Mesenteric fat pad (tissue), 1 donor: Measurements from ENCODE around the gene AKAP13. TPM values are rescaled to one million over a fixed set of nuclear protein-coding genes. Genes with fewer than 3 reads are reported as not detected.
"Not testable (repeated sequence)": the region's sequence is repeated elsewhere in the genome, so short reads cannot be mapped to it uniquely, and the experiment has no call there.

ENCODE experiments used
- DNase-seq: peaks from one replicate; pipeline ENCODE4 v3.0.0-alpha.2; 2020; ENCODE audit warnings: low spot score
- total RNA-seq: library from RNA; stranded (reverse); fragmentation: NEBNext Ultra II Directional; extraction: Animal tissue kit (Norgen Biotek cat#: 25700); gene quantifications from one replicate; pipeline ENCODE4 v1.2.1, GENCODE V29; 2021
- donor health status: DM: yes; HTN: yes; CAD: no.

The AKAP13 gene
- total RNA-seq, 1 donor from 2014 or later = 159 TPM

GRCh38 chr15:85440451-85440850 lies 60.0 kb downstream of the AKAP13 start:
- DNase-seq = no peak

- not testable (repeated sequence) for DNase-seq
Observed at GRCh38 chr15:85441854-85442253, 61.5 kb downstream of the AKAP13 start.

GRCh38 chr15:85443046-85443445 lies 62.6 kb downstream of the AKAP13 start:
- DNase-seq = no peak

- no peak for DNase-seq
Observed at GRCh38 chr15:85443593-85444087, 63.2 kb downstream of the AKAP13 start.

- no peak for DNase-seq
Observed at GRCh38 chr15:85444122-85444745, 63.8 kb downstream of the AKAP13 start.

GRCh38 chr15:85445361-85445760 lies 65.0 kb downstream of the AKAP13 start:
- no peak for DNase-seq

GRCh38 chr15:85451099-85451700 lies 70.8 kb downstream of the AKAP13 start:
- DNase-seq = no peak

- DNase-seq = no peak
Observed at GRCh38 chr15:85452436-85452835, 72.0 kb downstream of the AKAP13 start.

- DNase-seq = no peak
Observed at GRCh38 chr15:85453144-85453872, 72.9 kb downstream of the AKAP13 start.

- DNase-seq = no peak
Observed at GRCh38 chr15:85454403-85454802, 74.0 kb downstream of the AKAP13 start.

GRCh38 chr15:85455891-85456290 lies 75.5 kb downstream of the AKAP13 start:
- no peak for DNase-seq

GRCh38 chr15:85456798-85457197 lies 76.4 kb downstream of the AKAP13 start:
- DNase-seq = no peak

GRCh38 chr15:85457392-85457968 lies 77.1 kb downstream of the AKAP13 start:
- no peak for DNase-seq

- DNase-seq = no peak
Observed at GRCh38 chr15:85458764-85459163, 78.4 kb downstream of the AKAP13 start.

- no peak for DNase-seq
Observed at GRCh38 chr15:85462029-85462428, 81.6 kb downstream of the AKAP13 start.

GRCh38 chr15:85463276-85463892 lies 83.0 kb downstream of the AKAP13 start:
- DNase-seq = no peak

GRCh38 chr15:85463976-85464375 lies 83.6 kb downstream of the AKAP13 start:
- DNase-seq = no peak

GRCh38 chr15:85464471-85464870 lies 84.1 kb downstream of the AKAP13 start:
- no peak for DNase-seq

- no peak for DNase-seq
Observed at GRCh38 chr15:85470563-85471271, 90.3 kb downstream of the AKAP13 start.

GRCh38 chr15:85472349-85472748 lies 91.9 kb downstream of the AKAP13 start:
- no peak for DNase-seq

GRCh38 chr15:85473455-85473854 lies 93.1 kb downstream of the AKAP13 start:
- DNase-seq = no peak
